DMS153 (cell line): ENCODE results near the gene FREM2.

Source experiments
- DNase-seq: peaks from one replicate; lab custom pipeline; 2025; lab: John Stamatoyannopoulos, UW

Gene FREM2

DNA sequence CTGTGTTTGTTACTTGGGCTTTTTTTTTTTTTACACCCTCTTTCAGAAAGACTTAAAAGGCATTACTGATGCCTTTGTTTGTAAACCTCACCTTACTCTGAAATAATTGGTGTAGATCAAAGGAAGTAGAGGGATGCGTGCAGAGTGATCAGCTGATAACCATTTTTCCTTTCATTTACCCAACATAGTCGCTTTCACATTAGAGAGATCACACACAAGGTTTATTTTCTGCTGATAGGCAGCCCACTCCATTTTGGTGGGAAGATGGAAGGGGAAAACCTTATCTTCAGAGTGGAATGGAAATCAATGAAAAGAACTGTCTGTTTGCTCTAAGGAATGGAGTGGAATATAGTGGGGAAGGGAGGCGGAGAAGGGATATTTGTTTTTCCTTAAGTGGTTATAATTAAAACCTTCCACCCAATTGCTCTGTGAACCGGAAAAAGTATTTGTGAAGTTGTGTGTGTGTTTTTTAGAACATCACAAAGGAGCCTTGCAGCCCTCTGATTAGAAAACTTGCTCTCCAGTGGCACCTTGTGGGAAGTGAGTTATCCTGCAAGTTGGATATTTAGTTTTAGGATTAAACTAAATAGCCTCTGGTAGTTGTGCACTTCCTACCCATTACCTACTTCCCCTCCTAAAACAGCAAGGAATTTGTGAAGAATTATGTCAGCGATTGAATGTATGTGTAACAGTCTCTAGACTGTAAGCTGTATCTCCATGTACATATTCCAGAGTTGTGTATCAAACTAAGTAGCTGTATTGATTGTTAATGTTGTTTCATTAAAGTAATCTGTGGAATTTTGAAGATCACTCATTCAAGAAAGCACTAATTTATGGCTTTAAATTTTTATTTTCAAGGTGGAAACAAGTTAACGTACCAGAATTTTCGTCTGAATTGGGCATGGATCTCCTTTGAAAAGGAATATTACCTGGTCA, 76.8 kb downstream of the FREM2 start:
- DNase-seq, result peak; percentile 39

DNA sequence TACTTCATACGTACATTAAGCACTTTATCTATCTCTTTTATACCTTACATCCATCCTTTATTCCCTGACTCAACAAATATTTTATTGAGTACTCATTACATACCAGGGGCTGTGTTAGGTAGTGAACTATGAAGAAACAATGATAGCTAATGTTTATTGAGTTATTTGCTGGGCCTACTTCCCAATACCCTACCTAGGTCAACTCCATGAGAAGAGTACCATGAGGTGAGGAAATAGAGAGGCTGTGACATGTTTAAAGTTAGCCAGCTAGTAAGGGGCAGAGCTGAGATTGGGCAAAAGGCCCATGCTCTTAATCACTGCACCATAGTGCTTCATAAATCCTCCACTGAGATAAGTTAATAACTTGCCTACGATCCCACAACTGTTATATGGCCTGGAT, 79.9 kb downstream of the FREM2 start:
- DNase-seq, result no peak

GRCh38 chr13:38767506-38768265, 80.8 kb downstream of the FREM2 start:
- DNase-seq, result no peak

- DNase-seq, result no peak
Observed at GRCh38 chr13:38769526-38769925, 82.6 kb downstream of the FREM2 start.

DNA sequence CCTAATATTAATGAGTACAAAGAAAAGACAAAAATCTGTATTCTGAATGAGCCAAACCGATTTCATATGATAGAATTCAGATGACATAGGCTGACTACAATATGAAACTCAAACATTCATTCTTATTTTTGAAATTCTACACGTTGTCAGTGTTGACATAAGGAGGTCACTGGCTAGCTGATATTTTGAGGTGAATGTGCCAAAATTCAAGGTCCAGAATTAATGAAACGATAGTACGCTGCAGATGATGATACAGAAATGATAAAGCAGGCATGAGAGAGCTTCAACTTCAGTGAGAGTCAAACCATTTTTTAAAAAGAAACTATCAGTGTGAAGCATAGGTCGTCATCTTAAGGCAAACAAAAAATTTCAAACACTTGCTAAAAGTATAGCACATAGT, 88.2 kb downstream of the FREM2 start:
- DNase-seq, result no peak

- DNase-seq, result no peak
Observed at GRCh38 chr13:38777347-38778119, 90.7 kb downstream of the FREM2 start.

DNA sequence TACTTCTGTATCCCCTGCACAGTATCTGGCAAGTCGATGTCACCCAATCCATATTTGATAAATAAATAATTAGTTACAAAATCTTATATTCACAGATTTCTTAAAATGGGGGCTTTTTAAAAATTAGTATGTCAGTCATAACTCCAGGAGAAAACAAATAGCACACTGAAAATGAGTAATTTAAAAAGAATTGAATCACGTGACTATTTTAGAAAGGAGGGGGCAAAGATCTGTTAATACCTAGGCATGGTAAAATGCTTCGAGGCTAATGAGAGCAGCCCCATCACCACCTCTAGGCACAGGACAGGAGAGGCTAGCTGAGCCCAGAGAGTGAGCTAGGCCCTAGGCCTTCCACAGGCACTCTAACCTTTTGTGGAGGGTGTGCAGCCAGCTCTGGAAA, 94.7 kb downstream of the FREM2 start:
- no peak for DNase-seq

DNA sequence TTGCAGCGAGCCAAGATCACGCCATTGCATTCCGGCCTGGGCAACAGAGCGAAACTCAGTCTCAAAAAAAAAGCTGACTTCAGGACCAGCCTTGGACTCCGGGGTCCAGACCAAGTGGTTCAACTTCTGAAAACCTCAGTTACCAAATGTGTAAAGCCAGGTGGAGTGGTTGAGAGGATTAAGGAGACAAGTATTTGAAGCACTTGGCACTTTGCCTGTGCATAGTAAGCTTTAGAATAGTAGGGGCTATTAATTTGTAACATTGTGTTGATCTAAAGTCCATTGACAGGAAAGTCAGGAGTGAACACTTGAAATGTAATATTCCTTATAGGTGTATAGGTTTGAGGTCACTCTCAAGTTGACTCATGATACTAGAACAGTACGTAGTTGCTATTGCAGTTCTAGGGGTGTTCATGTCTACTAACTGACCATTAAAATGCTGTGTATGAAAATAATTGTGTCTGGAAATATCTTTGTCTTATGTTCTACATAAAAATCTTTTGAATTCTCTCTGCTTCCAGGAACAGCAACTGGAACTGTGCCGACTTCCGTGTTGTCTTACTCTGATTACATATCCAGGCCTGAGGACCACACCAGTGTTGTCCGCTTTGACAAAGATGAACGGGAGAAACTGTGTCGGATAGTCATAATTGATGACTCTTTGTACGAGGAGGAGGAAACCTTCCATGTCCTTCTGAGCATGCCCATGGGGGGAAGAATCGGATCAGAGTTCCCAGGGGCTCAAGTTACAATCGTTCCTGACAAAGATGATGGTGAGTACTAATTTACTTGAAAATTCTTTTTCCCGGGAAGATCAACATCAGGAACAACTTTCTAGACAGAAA, 97.4 kb downstream of the FREM2 start:
- no peak for DNase-seq

DNA sequence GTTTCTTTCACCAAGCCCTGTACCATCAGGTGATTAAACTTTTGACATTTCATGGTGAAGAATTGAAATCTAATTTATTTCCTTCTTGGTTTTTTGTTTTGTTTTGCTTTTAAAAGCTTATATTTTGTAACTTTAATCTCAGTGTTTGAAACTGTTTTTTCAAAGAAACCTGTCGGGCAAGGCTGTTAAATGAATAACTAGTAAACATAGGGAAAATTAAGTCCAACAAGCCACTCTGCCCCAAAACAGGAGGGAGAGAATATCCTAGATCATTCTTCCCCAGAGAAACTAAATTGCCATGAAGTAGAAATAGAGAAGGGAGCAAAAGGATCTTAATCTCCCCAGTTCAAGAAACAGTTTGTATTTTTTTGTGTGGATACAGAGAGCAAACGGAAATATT, 98.2 kb downstream of the FREM2 start:
- DNase-seq, result no peak

DNA sequence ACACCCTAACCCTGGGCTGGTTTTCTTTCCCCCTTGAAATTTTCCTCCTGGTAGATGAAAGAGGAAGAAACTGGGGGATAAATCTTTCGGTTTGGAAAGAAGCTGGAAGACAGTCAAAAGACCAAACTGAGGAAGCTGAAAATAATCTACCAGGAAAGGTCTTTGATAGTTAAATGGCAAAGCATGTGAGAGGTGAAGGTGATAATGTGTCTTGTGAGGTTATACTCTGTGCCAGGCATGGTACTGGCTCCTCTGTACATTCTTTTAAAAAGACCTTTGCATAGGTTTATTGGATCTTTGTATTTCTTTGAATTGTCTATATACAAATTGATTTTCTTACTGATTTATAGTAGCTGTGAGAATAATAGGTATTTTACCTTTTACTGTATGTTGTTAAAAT, 98.6 kb downstream of the FREM2 start:
- DNase-seq, result no peak

DNA sequence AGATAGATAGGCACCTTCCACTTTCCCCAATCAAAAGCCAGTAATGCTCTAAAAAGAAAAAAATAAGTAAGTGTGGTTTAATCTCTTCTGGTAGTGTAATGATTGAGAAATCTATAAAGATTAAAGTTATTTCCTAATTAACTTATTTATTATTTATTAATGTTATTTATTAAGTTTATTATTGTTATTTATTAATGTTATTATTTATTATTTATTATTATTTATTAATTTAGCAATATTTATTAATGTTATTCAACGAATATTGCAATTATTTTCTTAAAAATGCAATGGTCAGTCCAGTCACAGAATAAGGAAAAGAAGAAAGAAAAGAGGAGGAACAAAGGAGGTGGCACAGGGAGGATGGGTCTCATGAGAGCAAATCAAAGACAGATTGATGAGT, 100.7 kb downstream of the FREM2 start:
- DNase-seq, result no peak

DNA sequence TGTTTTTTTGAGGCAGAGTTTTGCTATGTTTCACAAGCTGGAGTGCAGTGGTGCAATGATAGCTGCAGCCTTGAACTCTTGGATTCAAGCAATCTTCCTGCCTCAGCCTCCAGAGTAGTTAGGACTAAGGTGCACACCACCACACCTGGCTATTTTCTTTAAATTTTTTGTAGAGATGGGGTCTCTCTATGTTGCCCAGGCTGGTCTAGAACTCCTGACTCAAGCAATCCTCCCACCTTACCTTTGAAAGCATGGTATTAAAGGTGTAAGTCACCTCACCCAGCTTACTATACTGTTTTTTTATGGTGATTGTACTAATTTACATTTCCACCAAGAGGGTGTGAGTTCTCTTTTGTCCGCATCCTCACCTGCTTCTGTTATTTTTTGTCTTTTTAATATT, 110.0 kb downstream of the FREM2 start:
- DNase-seq, result no peak

GRCh38 chr13:38803531-38803930, 116.7 kb downstream of the FREM2 start:
- no peak for DNase-seq

- DNase-seq, result no peak
Observed at GRCh38 chr13:38804061-38804460, 117.2 kb downstream of the FREM2 start.

- DNase-seq, result no peak
Observed at GRCh38 chr13:38804536-38804935, 117.7 kb downstream of the FREM2 start.

DNA sequence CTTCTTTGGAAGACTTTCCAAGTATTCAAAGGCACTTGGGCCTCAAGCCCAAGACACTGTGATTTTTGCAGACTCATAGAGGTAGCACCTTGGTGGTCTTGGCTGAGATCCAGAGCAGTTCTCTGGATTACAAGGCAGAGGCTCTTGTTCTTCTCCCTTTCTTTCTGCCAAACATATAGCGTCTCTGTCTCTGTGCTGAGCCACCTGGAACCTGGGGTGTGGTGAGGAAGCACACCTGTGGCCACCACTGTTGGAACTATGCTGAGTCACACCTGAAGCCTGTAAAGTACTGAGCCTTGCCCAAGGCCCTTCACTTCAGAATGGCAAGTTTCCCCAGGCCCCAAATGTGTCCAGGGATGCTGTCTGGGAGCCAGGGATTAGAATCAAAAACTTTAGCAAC, 127.5 kb downstream of the FREM2 start:
- DNase-seq, result no peak

GRCh38 chr13:38819053-38819452, 132.2 kb downstream of the FREM2 start:
- DNase-seq, result peak; percentile 86

- no peak for DNase-seq
Observed at GRCh38 chr13:38819596-38819995, 132.7 kb downstream of the FREM2 start.

DNA sequence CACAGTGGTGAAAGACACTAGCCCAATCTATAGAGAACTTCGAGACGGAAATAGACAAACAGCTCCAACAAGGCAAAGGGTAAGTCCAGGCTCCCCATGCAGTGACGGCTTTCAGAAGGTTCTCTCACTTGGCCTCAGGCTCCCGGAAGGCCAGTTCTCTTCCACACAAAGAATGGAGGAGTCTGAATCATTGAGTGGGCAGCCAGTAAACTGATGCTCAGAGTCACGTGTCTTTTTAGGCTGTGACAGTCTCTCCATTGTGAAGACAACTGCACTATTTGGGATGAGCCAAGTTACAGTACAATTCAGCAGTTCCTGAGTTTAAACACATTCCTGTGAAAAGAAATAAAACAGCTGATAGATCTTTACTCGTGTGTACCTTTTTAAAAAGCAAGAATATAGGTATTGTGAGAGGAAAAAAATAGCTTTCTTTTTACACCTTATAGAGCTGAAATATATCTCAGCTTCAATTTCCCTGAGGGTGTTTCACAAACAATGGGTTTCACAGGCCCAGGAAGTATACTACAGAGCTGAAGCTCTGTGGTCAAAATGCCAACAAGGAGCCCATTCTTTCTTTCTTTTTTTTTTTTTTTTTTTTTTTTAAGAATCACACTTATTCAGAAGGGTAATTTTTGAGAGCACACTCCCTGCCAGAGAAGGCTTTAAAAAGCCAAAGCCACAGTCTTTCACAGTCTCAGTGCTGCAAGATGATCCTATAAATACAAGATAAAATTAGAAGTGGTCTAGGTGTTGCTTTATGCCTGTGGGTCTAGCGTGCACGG, 135.1 kb downstream of the FREM2 start:
- DNase-seq, result no peak

- no peak for DNase-seq
Observed at GRCh38 chr13:38824342-38824741, 137.5 kb downstream of the FREM2 start.
